ENCODE measurements around the gene C14orf119. TPM values are rescaled to one million over a fixed set of nuclear protein-coding genes. Genes with fewer than 3 reads are reported as not detected.

C14orf119 gene
- total RNA-seq, 2 donors from 2014 or later: 20.3 to 32.3 TPM

- Histone ChIP-seq H3K9me3 (no peaks in the 10 kb centered on the region), H3K36me3 (peaks cover under 1 to 12% of the 10 kb centered on the region in 2 donors), H3K27ac (peak within 1 kb of the TSS; percentile 82 to 83), H3K4me3 (peak within 1 kb of the TSS; percentile 63 to 73), H3K4me1 (replicated peaks) (no peaks in the 10 kb centered on the region), H3K27me3 (replicated peaks; ENCODE audit: insufficient read depth) (no peaks in the 10 kb centered on the region)
- DNase-seq (ENCODE audit: low spot score): peak; percentile 70
- intact Hi-C loops (cut with DNase I): loop anchor here (2.0 kb wide), 1 partner anchor 70 kb away; no protein-coding TSS in a partner anchor
- WGBS: 2% methylated on average over 47 of the region's 73 CpGs
- TF ChIP-seq CTCF (IDR thresholded peaks at IDR 0.05) (no peak), POLR2A (IDR thresholded peaks at IDR 0.05) (peak; percentile 66)
These were observed 38.1 kb upstream of the C14orf119 start, which contains the start of gene CDH24 for GRCh38 chr14:23056956-23057756. Gene CDH24, minus strand, starts transcription at chr14:23057520. Its CDS starts 1,787 bp downstream, at chr14:23055733.

GRCh38 chr14:23057757-23058653, 37.3 kb upstream of the C14orf119 start:
- TF ChIP-seq POLR2AphosphoS5 (IDR thresholded peaks at IDR 0.05) (peak; percentile 51), CTCF (IDR thresholded peaks at IDR 0.05) (peak; percentile 92 to 95 (median 94)), POLR2A (IDR thresholded peaks at IDR 0.05) (no peak)
- Histone ChIP-seq H3K4me3 (peak overlapping the region; percentile 63 to 73), H3K27me3 (replicated peaks; ENCODE audit: insufficient read depth) (no peaks in the 10 kb centered on the region), H3K36me3 (peaks cover 9 to 18% of the 10 kb centered on the region in 2 donors), H3K9me3 (no peaks in the 10 kb centered on the region), H3K4me1 (replicated peaks) (no peaks in the 10 kb centered on the region), H3K27ac (peak overlapping the region; percentile 82 to 83)
- intact Hi-C loops (cut with DNase I): loop anchor here (2.0 kb wide), 1 partner anchor 71 kb away; no protein-coding TSS in a partner anchor
- DNase-seq (ENCODE audit: low spot score): peak; percentile 85
- WGBS: 3% methylated on average over 30 of the region's 51 CpGs

GRCh38 chr14:23058654-23059504, 36.4 kb upstream of the C14orf119 start:
- H3K27ac ChIP-seq: no peak overlapping the region
- no peaks in the 10 kb centered on the region for H3K9me3 ChIP-seq
- no peak overlapping the region for H3K4me3 ChIP-seq
- no peak for DNase-seq (ENCODE audit: low spot score)
- H3K27me3 ChIP-seq (replicated peaks; ENCODE audit: insufficient read depth): no peaks in the 10 kb centered on the region
- intact Hi-C loops (cut with DNase I): no loop called here
- peaks cover 14 to 26% of the 10 kb centered on the region in 2 donors for H3K36me3 ChIP-seq
- TF ChIP-seq POLR2A (IDR thresholded peaks at IDR 0.05) (no peak), POLR2AphosphoS5 (IDR thresholded peaks at IDR 0.05) (no peak), CTCF (IDR thresholded peaks at IDR 0.05) (no peak)
- H3K4me1 ChIP-seq (replicated peaks): no peaks in the 10 kb centered on the region
- WGBS: 87% methylated on average over 32 of the region's 32 CpGs

- intact Hi-C loops (cut with DNase I): no loop called here
- H3K4me3 ChIP-seq: no peak overlapping the region
- no peaks in the 10 kb centered on the region for H3K9me3 ChIP-seq
- no peaks in the 10 kb centered on the region for H3K4me1 ChIP-seq (replicated peaks)
- TF ChIP-seq CTCF (IDR thresholded peaks at IDR 0.05) (no peak), POLR2A (IDR thresholded peaks at IDR 0.05) (no peak), POLR2AphosphoS5 (IDR thresholded peaks at IDR 0.05) (no peak)
- peaks cover 14 to 33% of the 10 kb centered on the region in 2 donors for H3K36me3 ChIP-seq
- H3K27me3 ChIP-seq (replicated peaks; ENCODE audit: insufficient read depth): no peaks in the 10 kb centered on the region
- DNase-seq (ENCODE audit: low spot score): no peak
- no peak overlapping the region for H3K27ac ChIP-seq
- WGBS: 90% methylated on average over 17 of the region's 17 CpGs
These were observed 34.6 kb upstream of the C14orf119 start for GRCh38 chr14:23060536-23061260.

All from prostate gland (tissue), 2 donors.